Measurements from ENCODE around the gene SLC37A1. TPM values are rescaled to one million over a fixed set of nuclear protein-coding genes. Genes with fewer than 3 reads are reported as not detected.

SLC37A1 gene
- total RNA-seq, 6 donors from 2014 or later, result 20.8 to 70.2 (median 36.8) TPM

DNA sequence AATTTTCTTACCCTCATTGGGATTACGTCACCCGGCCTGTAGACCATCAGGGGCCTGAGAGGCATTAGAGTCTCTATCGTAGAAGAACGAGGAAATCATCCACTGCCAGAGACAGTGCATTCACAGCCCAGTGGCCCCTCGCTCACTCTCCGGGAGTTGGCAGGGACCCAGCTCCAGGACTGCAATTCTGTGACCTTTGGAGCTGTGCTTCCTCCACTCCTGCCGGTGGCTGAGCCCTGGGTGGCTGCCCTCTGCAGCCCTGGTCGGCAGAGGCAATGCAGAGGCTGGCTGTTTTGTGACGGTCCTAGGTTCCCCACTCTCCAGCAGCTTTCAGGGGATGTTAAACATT lies 12.7 kb downstream of the SLC37A1 start:
- ATAC-seq (ENCODE audit: low FRiP score in 2 of 2) (no peak), DNase-seq (no peak)
- H3K36me3 ChIP-seq, result peaks cover 0 to 10% (median 6%) of the 10 kb centered on the region in 4 donors
- H3K27me3 ChIP-seq, result no peaks in the 10 kb centered on the region
- 42 to 61% methylated on average over 6 to 9 of the region's 9 CpGs for WGBS, 2 donors
- no peak overlapping the region for H3K4me3 ChIP-seq
- TF ChIP-seq POLR2A (IDR thresholded peaks at IDR 0.05), result no peak
- TF ChIP-seq POLR2AphosphoS5 (IDR thresholded peaks at IDR 0.05), result no peak
- TF ChIP-seq, protein P1, sequence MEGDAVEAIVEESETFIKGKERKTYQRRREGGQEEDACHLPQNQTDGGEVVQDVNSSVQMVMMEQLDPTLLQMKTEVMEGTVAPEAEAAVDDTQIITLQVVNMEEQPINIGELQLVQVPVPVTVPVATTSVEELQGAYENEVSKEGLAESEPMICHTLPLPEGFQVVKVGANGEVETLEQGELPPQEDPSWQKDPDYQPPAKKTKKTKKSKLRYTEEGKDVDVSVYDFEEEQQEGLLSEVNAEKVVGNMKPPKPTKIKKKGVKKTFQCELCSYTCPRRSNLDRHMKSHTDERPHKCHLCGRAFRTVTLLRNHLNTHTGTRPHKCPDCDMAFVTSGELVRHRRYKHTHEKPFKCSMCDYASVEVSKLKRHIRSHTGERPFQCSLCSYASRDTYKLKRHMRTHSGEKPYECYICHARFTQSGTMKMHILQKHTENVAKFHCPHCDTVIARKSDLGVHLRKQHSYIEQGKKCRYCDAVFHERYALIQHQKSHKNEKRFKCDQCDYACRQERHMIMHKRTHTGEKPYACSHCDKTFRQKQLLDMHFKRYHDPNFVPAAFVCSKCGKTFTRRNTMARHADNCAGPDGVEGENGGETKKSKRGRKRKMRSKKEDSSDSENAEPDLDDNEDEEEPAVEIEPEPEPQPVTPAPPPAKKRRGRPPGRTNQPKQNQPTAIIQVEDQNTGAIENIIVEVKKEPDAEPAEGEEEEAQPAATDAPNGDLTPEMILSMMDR (IDR thresholded peaks at IDR 0.05), result no peak
- TF ChIP-seq EP300 (IDR thresholded peaks at IDR 0.05), result no peak
- peak overlapping the region; percentile 14 to 92 (median 67) for H3K27ac ChIP-seq
- no peaks in the 10 kb centered on the region for H3K9me3 ChIP-seq
- H3K4me1 ChIP-seq, result peaks cover 49 to 67% (median 55%) of the 10 kb centered on the region in 4 donors

DNA sequence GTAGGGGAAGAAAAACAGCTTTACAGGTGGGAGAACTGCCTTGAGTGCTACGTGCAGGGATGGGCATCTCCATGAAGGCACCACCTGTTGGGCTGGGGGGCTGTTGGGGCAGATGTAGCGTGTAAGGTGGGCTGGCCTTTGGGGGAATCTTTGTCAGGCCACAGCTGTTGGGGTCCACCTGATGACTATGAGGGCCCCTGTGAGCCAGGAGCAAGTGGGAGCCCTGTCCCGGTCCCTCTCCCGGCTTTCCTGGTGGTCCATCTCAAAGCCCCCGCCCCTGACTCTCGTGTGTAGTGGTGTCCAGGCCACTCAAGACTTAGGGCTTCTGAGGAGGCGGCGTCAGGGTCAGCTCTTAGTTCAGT lies 13.5 kb downstream of the SLC37A1 start:
- H3K9me3 ChIP-seq, result no peaks in the 10 kb centered on the region
- ATAC-seq (ENCODE audit: low FRiP score in 2 of 2) (no peak), DNase-seq (no peak)
- peak overlapping the region; percentile 54 to 92 (median 79) for H3K27ac ChIP-seq
- H3K4me1 ChIP-seq, result peaks cover 55 to 73% (median 61%) of the 10 kb centered on the region in 4 donors
- no peaks in the 10 kb centered on the region for H3K27me3 ChIP-seq
- H3K4me3 ChIP-seq, result no peak overlapping the region
- H3K36me3 ChIP-seq, result peaks cover 0 to 8% (median 2%) of the 10 kb centered on the region in 4 donors
- TF ChIP-seq POLR2AphosphoS5 (IDR thresholded peaks at IDR 0.05) (no peak), POLR2A (IDR thresholded peaks at IDR 0.05) (no peak), EP300 (IDR thresholded peaks at IDR 0.05) (no peak)
- TF ChIP-seq, protein P1 (IDR thresholded peaks at IDR 0.05), result no peak
- WGBS, 2 donors, result 90 to 95% methylated on average over 2 to 8 of the region's 8 CpGs

DNA sequence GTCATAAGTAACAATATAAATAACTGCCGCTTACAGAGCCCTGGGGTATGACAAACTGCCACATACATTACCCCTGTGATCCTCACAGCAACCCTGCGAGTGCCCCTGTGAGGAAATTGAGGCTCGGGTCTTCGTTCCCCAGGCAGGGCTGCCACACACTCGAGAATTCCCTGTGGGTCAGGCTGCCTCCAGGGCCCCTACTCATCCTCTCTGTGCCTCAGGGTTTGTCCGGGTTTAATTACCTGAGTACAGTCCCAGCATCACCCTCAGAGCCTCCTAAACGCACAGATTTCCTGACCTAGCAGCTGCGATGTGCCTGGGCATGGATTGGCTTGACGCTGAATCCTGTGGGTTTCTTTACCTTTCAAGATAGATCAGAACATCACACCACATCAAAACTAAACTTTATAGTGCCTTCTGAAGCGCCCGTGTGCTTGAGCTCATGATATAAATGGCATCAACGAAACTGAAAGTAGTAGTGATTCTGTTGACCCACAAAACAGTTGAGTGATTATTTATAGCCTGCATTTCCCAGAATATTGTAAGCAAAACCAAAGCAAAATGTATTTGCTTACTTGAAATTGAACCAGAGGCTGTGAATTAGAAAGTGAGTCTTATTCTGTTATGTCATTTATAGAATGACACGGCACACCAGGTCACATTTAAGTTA lies 14.0 kb downstream of the SLC37A1 start:
- peaks cover 60 to 76% (median 66%) of the 10 kb centered on the region in 4 donors for H3K4me1 ChIP-seq
- TF ChIP-seq EP300 (IDR thresholded peaks at IDR 0.05), result no peak
- no peak for TF ChIP-seq POLR2AphosphoS5 (IDR thresholded peaks at IDR 0.05)
- TF ChIP-seq POLR2A (IDR thresholded peaks at IDR 0.05), result no peak
- TF ChIP-seq, protein P1 (IDR thresholded peaks at IDR 0.05), result no peak
- H3K36me3 ChIP-seq, result peaks cover 0 to 8% (median 1%) of the 10 kb centered on the region in 4 donors
- DNase-seq, result no peak
- no peaks in the 10 kb centered on the region for H3K27me3 ChIP-seq
- H3K9me3 ChIP-seq, result no peaks in the 10 kb centered on the region
- no peak for ATAC-seq (ENCODE audit: low FRiP score in 2 of 2)
- H3K4me3 ChIP-seq, result peak overlapping the region in 2 of 4 donors; percentile 5 to 28
- H3K27ac ChIP-seq, result peak overlapping the region; percentile 54 to 92 (median 79)
- WGBS, 2 donors, result 41 to 55% methylated on average over 12 of the region's 13 CpGs

DNA sequence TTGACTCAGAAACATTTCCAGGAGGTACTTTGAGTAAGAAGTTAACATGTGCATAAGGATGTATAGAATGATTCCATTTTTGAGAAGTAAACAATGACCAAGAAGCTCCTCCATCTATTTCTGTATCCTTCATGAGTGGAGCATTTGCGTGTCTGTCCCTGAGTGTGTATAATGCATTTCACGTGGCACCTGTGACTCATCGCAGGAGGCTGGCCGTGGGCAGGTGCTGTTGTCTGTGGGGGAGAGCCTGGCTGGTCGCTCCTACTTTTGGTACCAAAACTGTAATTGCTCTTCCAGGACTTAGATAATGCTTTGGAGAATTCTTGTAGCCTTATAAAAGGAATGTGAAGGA lies 16.5 kb downstream of the SLC37A1 start:
- ATAC-seq (ENCODE audit: low FRiP score in 2 of 2), result no peak
- Histone ChIP-seq H3K36me3 (peaks cover 0 to 13% (median 4%) of the 10 kb centered on the region in 4 donors), H3K4me3 (no peak overlapping the region), H3K27me3 (no peaks in the 10 kb centered on the region), H3K4me1 (peaks cover 52 to 72% (median 57%) of the 10 kb centered on the region in 4 donors), H3K27ac (peak overlapping the region in 1 of 4 donors; percentile 60), H3K9me3 (no peaks in the 10 kb centered on the region)
- DNase-seq, result no peak
- WGBS, 2 donors, result 80 to 94% methylated on average over 5 of the region's 5 CpGs
- no peak for TF ChIP-seq POLR2A (IDR thresholded peaks at IDR 0.05)
- TF ChIP-seq POLR2AphosphoS5 (IDR thresholded peaks at IDR 0.05), result no peak
- no peak for TF ChIP-seq EP300 (IDR thresholded peaks at IDR 0.05)
- TF ChIP-seq, protein P1 (IDR thresholded peaks at IDR 0.05), result no peak

DNA sequence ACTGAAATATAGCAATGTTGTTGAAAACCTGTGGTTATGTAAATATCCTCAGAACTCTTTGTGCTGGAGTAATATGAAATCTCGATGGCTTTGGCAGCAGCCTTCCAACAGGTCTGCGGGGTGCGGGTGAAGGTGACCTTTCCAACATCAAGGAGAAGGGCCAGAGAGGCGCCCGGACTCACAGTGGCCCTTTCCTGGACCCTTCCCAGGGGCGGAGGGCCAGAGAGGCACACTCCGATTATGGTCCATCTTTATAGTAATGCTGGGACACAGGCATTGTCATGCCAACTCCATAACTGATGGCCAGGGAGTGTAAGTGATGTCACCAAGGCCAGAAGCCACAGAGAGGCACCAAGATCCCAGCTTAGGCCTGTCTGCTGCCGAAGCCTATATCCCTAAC lies 18.1 kb downstream of the SLC37A1 start:
- Histone ChIP-seq H3K4me1 (peaks cover 38 to 58% (median 46%) of the 10 kb centered on the region in 4 donors), H3K27ac (no peak overlapping the region), H3K4me3 (no peak overlapping the region), H3K27me3 (no peaks in the 10 kb centered on the region), H3K36me3 (peaks cover 0 to 30% (median 16%) of the 10 kb centered on the region in 4 donors), H3K9me3 (no peaks in the 10 kb centered on the region)
- DNase-seq (no peak), ATAC-seq (ENCODE audit: low FRiP score in 2 of 2) (no peak)
- 69 to 83% methylated on average over 7 to 8 of the region's 8 CpGs for WGBS, 2 donors
- TF ChIP-seq POLR2AphosphoS5 (IDR thresholded peaks at IDR 0.05) (no peak), POLR2A (IDR thresholded peaks at IDR 0.05) (no peak)
- TF ChIP-seq, protein P1 (IDR thresholded peaks at IDR 0.05), result no peak
